Measurements from ENCODE around the gene WEE2. TPM values are rescaled to one million over a fixed set of nuclear protein-coding genes. Genes with fewer than 3 reads are reported as not detected.
"Not testable (repeated sequence)": the region's sequence is repeated elsewhere in the genome, so short reads cannot be mapped to it uniquely, and the experiment has no call there.

Gene WEE2
- not detected in 2 replicates for total RNA-seq (2014; rRNA removed; shearing (Covaris generic))

DNA sequence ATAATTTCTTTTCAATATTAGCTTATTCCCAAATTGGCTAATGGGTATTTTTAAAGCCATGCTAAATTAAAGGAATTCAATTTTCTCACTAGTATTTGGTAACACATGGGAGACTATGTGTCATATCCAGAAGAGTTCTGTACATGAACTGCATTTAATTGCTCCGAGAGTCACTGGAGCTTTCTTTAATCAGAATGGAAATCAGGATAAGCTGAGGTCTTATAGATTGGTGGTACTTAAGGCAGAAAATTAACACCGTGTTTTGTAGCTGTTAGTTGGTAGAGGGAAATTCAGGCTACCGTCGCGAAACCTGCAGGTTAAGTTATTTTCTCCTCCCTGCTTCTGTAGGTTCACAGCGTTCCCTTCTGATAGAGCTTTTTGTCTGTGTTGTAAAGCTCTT is at the start of gene WEE2:
Gene WEE2, plus strand, starts transcription at position 3 of the 400 bp plus-strand sequence. CDS start 406 bp downstream, outside the sequence.
- no peak for DNase-seq (ENCODE audit: low spot score)

GRCh38 chr7:141659501-141659900 is 48.7 kb upstream of the WEE2 start:
- no peak for DNase-seq (ENCODE audit: low spot score)

GRCh38 chr7:141660259-141660658 is 47.9 kb upstream of the WEE2 start:
- no peak for DNase-seq (ENCODE audit: low spot score)

DNA sequence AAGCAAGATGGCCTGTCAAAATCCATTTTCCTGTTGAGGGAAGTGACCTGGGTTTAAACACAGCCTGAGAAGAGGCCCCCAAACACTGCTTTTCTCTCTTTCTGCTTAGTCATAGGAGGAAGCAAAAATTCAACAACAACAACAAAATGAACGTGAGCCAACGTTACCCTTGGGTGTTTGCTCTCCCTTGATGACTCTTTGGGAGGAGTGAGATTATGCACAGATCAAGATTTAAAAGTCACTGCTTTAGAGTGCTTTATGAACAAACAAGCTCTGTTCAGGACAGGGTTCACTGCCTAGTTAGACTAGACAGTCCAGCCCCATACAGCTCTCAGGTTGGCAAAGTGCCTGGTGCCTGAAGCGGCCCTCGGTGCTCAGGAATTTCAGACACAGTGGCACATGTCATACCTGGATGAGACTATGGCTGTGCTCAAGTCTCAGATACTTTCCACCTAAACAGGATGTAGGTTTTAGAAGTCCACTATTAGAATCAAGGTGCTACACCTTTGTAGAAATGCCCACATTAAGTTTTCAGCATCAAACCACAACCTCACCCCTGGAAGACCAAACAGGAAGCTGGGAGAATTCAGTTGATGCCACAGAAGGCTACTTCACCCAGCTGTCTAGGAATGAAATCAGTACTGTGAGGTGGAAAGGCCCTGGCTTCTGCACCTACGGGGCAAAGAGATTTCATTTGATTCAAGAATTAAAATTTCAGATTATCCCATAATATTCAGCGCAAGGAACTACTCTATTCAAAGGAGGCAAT is 44.9 kb upstream of the WEE2 start:
- peak; percentile 38 for DNase-seq (ENCODE audit: low spot score)

DNA sequence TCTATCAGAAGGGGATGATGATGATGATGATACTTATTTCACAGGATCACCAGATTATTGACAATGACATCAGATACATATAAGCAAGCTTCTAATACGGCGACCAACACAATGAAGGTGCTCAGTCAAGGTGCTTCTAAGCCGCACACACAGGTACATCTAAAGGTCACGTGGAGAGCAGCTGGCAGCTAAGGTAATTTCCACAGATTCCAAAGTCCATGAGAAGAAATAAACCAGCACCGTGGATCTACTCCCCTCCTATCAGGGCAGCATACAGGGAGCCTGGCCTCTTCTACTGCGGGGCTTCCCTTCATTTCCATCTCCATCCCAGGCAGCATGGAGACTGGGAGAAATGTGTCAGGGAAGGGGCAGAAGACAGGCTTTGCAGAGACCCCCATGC is 43.7 kb upstream of the WEE2 start:
- DNase-seq (ENCODE audit: low spot score) = no peak

GRCh38 chr7:141665208-141666035 is 42.7 kb upstream of the WEE2 start:
- no peak for DNase-seq (ENCODE audit: low spot score)

- no peak for DNase-seq (ENCODE audit: low spot score)
Measured at GRCh38 chr7:141666071-141666470, 42.1 kb upstream of the WEE2 start.

- DNase-seq (ENCODE audit: low spot score) = no peak
Measured at GRCh38 chr7:141668853-141669252, 39.3 kb upstream of the WEE2 start.

DNA sequence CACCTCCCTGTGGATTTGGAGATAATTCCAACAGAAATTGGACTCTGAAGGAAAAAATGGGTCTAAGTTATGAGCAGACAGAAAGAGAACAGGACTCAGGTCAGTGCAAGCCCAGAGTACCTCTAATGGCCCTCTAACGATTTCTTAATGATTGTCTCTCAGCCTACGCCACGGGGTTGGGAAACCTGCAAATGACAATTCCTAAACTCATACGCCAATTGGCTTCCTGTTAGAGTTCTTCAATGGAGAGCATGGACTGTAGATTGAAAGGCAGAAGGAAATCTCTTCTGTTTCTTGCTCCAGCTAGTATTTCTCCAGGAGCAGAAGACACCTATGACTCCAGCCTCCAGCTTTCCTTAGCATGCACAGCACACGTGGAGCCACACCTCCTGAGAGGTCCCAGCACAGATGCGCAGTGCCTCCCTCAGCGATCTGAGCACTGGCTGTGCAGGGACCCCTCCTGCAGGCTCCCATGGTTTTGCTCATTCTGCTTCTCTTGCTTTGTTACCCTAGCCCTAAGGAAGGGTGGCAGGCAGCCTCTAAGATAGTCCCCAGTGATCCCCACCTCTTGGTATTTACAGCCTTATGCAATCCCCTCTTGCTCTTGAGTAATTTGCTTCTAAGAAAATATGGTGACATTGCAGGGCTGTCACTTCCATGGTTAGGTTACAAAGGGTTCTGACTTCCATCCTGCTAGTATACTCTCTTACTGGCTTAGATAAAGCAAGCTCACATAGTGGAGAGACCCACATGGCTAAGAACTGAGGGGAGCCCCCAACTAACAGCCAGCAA is 36.3 kb upstream of the WEE2 start:
- DNase-seq (ENCODE audit: low spot score) = no peak

- no peak for DNase-seq (ENCODE audit: low spot score)
Measured at GRCh38 chr7:141673346-141673745, 34.8 kb upstream of the WEE2 start.

DNA sequence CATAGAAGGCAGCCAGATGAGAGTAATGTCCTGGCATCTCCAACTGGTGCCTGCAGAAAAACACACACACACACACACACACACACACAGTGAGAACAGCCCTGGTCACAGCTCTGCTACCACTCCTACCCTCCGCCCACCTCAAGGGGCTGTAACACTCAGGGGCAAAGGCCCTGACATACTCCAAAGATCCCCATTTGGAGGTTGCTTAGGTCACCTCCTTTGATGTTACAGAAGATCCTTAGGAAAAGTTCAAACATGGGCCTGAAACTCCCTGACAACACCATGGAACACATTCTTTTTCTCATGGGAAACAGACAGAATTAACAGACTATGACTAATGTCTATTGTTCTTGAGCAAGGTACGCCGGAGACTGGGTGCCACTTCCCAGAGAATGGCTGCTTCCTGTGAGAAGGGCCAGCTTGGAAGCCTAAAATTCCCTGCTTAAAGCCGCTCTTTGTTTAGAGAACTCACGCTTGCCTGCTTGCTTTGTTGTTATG is 33.9 kb upstream of the WEE2 start:
- no peak for DNase-seq (ENCODE audit: low spot score)

DNA sequence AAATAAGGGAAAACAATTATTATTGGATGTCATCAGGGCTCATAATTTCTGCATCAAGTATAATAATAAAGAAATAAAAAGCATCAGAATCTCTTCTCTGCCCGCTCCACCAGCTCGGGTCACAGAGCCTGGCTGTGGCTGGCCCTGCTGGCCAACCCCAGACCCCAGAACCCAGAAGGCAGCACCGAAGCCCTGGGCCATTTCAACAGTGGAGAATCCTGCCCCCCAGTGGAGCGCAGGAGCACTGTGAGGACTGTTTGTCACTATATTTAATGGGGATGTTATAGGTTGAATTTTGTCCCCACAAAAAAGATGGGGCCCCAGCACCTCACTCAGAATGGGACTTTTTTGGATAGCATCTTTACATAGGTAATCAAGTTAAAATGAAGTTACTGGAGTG is 33.5 kb upstream of the WEE2 start:
- no peak for DNase-seq (ENCODE audit: low spot score)

GRCh38 chr7:141675436-141676215 is 32.5 kb upstream of the WEE2 start:
- DNase-seq (ENCODE audit: low spot score) = no peak

DNA sequence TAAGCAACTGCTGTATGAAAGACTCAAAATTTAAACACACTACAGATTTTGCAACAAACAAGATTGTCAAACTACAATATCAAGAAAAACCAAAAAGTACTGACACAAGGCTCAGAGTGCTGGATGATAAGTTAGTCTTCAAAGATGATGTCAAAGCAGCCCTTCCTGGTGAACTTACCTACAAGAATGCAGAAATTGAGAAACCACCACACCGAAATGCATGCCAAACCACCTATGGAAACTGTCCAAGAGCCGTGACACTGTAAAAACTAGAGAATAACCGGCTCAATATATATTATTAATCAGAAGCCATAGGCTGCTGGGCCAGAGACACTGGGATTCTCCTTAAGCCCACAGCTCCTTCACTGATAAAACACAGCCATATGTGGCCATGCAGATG is 31.5 kb upstream of the WEE2 start:
- peak; percentile 37 for DNase-seq (ENCODE audit: low spot score)

GRCh38 chr7:141679014-141679413 is 29.1 kb upstream of the WEE2 start:
- no peak for DNase-seq (ENCODE audit: low spot score)

- no peak for DNase-seq (ENCODE audit: low spot score)
Measured at GRCh38 chr7:141685285-141686023, 22.7 kb upstream of the WEE2 start.

DNA sequence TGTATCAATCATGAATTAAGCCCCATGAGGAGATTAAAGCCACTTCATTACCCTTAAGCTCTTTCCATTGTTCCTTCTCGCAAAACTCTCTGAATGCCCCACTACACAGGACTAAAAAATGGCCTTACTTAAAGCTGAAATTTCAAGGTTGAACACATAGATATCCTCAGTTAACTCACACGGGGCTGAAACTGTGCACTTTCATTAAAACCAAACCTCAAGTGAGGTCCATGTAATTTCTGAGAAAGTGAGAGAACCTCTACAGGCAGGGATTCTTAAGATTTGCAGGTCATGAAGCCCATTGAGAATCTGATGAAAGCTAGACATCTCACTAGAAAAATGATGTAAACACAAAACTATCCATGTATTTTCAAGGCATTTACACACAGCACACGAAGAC is 22.1 kb upstream of the WEE2 start:
- DNase-seq (ENCODE audit: low spot score) = no peak

GRCh38 chr7:141686670-141687069 is 21.5 kb upstream of the WEE2 start:
- DNase-seq (ENCODE audit: low spot score) = no peak

- DNase-seq (ENCODE audit: low spot score) = no peak
Measured at GRCh38 chr7:141688043-141688442, 20.1 kb upstream of the WEE2 start.

DNA sequence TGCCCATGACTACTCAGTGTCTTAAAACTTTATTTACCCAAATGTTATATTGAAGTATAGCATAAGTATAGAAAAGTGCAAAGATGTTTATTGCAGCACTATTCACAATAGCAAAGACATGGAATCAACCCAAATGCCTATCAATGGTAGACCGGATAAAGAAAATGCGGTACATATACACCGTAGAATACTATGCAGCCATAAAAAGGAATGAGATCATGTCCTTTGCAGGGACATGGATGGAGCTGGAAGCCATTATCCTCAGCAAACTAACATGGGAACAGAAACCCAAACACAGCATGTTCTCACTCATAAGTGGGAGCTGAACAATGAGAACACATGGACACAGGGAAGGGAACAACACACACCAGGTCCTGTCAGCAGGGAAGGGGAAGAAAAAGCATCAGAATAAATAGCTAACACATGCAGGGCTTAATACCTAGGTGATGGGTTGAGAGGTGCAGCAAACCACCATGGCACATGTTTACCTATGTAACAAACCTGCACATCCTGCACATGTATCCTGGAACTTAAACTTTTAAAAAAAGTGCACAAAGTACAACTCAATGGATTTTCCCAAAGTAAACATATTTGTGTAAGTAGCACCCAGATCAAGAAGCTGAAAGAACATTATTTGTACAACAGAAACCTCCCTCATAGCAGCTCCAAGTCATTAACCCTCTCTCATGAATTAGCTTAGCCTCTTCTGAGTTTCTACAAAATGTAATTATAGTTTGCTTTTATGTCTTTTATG is 18.9 kb upstream of the WEE2 start:
- DNase-seq (ENCODE audit: low spot score) = not testable (repeated sequence)
